GM21529 (cell line): ENCODE measurements around the gene ENPEP.
A peak's percentile ranks its signal among the peaks of the same experiment; 100 is the strongest.
"Not testable (repeated sequence)": the region's sequence is repeated elsewhere in the genome, so short reads cannot be mapped to it uniquely, and the experiment has no call there.

Experiments
- ATAC-seq: cut with Tn5 transposase; IDR thresholded peaks from one replicate; pipeline ENCODE4 v1.9.1; 2021; ENCODE audit not compliant: unreplicated experiment

The ENPEP gene

GRCh38 chr4:110516106-110516922, 40.4 kb downstream of the ENPEP start:
- ATAC-seq: peak; percentile 93

GRCh38 chr4:110518889-110519490, 43.0 kb downstream of the ENPEP start:
- ATAC-seq: no peak

DNA sequence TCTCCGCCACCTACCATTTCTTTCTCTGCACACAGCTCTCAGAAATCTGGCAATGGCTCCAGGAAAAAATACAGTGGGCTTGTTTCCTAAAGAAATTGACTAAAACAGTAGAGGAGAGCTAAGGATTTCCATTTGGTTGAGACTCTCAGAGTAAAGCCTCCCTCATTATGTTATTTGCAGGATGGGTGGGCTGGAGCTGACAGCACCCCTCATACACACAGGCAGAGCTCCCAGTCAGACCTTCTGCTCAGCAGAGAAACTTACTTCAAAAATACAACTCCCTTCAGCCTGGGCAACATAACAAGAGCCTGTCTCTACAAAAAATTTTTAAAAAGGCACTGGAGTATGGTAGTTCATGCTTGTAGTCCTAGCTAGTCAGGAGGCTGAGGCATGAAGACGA, 44.9 kb downstream of the ENPEP start:
- ATAC-seq: no peak

GRCh38 chr4:110526589-110526988, 50.6 kb downstream of the ENPEP start:
- no peak for ATAC-seq

DNA sequence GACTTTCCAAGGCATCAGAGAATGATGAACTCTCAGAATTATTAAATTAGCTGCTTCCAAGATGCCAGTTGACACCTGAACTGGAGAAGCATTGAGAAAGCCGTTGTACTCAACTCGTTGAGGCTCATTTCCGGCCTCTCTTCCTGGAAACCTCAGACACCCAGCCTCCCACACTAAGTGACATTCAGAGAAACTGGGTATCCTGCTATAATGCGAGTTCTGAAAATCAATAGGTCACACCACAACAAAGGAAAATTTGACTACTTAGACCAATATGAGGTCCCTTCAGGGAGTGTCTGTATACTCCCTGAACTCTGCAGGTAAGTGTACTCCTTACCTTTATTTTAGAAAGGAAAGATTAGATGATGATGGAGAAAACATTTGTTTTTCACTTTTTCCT, 51.2 kb downstream of the ENPEP start:
- ATAC-seq: no peak

- ATAC-seq: no peak
Measured at GRCh38 chr4:110532901-110533589, 57.1 kb downstream of the ENPEP start.

DNA sequence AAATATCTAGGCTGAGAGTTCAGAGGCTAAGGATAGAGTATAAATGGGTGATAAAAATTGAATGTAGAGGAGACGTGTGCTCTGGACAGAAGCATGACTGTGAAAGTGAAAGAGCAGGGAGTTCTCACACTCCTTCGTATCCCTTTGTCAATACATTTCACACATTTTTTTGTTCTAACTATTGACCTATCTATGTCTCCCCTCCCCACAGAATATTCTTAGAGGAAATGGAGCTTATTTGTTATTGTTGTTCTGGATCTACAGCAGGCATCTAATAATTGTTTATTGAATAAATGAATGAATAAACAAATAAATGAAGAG, 57.6 kb downstream of the ENPEP start:
- no peak for ATAC-seq

GRCh38 chr4:110533940-110534339, 58.0 kb downstream of the ENPEP start:
- ATAC-seq: no peak

- no peak for ATAC-seq
Measured at GRCh38 chr4:110540581-110540980, 64.6 kb downstream of the ENPEP start.

GRCh38 chr4:110540982-110541451, 65.1 kb downstream of the ENPEP start:
- ATAC-seq: no peak

DNA sequence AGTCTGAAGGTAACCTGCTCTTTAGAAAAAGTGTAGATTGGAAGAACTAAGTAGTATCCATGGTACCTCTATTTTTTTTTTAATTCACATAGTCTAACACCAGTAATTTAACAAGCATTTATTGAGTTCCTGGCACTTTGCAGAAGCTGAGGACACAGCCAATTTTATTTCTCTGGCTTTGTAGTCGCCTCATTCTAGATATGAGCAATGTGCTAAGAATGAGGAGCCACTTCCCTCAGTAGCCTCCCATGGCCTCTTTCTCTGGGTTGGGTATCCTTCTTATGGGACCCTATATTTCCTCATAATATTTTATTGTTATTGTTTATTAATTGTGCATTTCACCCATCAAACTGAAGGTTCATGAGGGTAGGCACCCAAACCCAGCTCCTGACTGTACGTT, 67.6 kb downstream of the ENPEP start:
- no peak for ATAC-seq

GRCh38 chr4:110544594-110544993, 68.6 kb downstream of the ENPEP start:
- no peak for ATAC-seq

DNA sequence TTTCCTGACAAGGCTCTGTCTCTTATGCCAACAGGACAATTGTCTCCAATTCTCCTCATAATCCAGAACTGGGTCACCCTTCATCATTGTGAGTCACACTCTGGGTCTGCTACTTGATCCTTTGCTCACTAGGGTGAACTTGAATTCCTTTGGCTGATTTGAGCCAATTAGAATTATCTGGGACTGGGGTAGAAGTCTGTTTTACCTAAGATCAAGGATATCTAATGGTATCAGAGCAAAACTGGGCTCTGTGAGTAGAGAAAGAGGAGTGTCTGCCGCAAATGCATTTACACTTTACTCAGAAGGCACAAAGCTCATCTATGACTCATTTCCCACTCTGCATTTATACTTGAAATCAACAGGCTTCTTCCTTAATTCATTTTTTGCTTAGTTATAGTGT, 74.3 kb downstream of the ENPEP start:
- ATAC-seq: no peak

- no peak for ATAC-seq
Measured at GRCh38 chr4:110553197-110553596, 77.2 kb downstream of the ENPEP start.

- no peak for ATAC-seq
Measured at GRCh38 chr4:110567214-110567613, 91.3 kb downstream of the ENPEP start.

DNA sequence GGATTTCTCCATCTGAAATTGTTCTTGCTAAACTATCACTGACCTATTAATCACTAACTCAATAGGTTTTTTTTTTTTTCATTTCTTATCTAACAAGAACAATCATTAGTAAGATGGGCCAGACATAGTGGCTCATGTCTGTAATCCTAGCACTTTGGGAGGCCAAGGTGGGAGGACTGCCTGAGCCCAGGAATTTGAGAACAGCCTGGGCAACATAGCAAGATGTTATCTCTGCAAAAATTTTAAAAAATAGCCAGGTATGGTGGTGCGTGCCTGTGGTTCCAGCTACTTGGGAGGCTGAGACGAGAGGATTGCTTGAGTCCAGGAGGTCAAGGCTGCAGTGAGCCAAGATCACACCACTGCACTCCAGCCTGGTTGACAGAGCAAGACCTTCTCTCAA, 100.7 kb downstream of the ENPEP start:
- ATAC-seq: not testable (repeated sequence)

- no peak for ATAC-seq
Measured at GRCh38 chr4:110586131-110586850, 110.3 kb downstream of the ENPEP start.

DNA sequence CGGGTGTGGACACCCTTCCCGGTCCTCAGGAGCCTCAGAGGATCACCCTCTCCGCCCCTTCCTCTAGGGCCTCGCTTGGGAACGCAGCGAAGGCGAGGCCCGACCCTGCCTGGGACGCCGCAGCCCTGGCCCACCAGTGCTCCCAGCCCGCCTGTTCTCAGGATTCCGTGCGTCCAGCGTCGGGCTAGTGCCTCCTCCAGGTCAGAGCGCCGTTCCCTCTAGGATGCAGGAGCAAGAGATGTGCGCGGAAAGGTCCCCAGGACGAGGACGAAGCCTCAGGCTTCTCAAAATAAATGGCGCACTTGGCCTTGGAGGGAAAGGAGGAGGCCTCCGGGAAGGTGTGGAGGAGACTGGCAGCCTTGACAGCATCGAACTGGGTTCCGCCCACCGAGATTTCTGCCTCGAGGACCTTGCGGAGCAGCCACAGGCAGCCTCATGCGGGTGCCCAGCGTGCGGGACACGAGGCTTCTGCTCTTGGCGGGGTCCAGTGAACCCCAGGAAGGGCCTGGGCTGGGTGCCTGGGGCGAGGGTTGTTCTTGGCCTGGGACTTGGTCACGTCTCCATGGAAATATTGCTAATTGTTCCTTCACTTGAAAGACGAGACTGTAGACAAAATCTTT, 111.8 kb downstream of the ENPEP start:
- no peak for ATAC-seq

- ATAC-seq: no peak
Measured at GRCh38 chr4:110589297-110589696, 113.3 kb downstream of the ENPEP start.

GRCh38 chr4:110595583-110595982, 119.6 kb downstream of the ENPEP start:
- ATAC-seq: no peak

DNA sequence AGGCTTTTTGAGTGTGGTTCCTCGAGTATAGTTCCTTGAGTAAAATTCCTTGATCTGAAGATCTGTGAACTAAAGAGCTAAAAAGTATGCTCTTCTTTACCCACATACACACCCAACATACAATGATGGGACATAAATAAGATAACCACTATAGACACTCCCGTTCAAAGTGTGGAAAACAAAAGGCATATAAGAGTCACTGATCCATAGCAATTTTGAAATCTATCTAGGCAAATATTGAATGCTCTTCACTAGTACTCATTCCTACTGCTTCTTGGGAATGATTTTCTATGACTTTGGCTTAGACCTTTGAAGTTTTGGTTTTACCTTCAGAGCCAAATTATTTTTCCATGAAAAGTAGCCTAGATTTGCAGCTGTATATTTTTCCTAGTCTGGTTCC, 120.5 kb downstream of the ENPEP start:
- no peak for ATAC-seq
